ENCODE data around the gene SCRN1. TPM values are rescaled to one million over a fixed set of nuclear protein-coding genes. Genes with fewer than 3 reads are reported as not detected.
A peak's percentile ranks its signal among the peaks of the same experiment; 100 is the strongest.

The SCRN1 gene
- total RNA-seq, 4 donors from 2014 or later, result 14.4 to 66.5 (median 44.1) TPM

GRCh38 chr7:29924006-29924405 lies 65.6 kb downstream of the SCRN1 start:
- no peak for DNase-seq
- Histone ChIP-seq H3K27ac (no peak overlapping the region), H3K4me1 (no peaks in the 10 kb centered on the region), H3K9me3 (no peaks in the 10 kb centered on the region), H3K27me3 (no peaks in the 10 kb centered on the region), H3K4me3 (no peak overlapping the region), H3K36me3 (no peaks in the 10 kb centered on the region)
- TF ChIP-seq CTCF (IDR thresholded peaks at IDR 0.05), result no peak
- no peak for TF ChIP-seq POLR2A (IDR thresholded peaks at IDR 0.05)
- intact Hi-C loops (cut with DNase I; ENCODE audit: low total_unique reads), result loop anchor here (10.0 kb wide), 1 partner anchor 289 kb away; no protein-coding TSS in a partner anchor

GRCh38 chr7:29922921-29923700 lies 66.5 kb downstream of the SCRN1 start:
- Histone ChIP-seq H3K9me3 (no peaks in the 10 kb centered on the region), H3K36me3 (no peaks in the 10 kb centered on the region), H3K27me3 (no peaks in the 10 kb centered on the region), H3K27ac (no peak overlapping the region), H3K4me3 (no peak overlapping the region), H3K4me1 (no peaks in the 10 kb centered on the region)
- intact Hi-C loops (cut with DNase I; ENCODE audit: low total_unique reads), result loop anchor here (10.0 kb wide), 1 partner anchor 288 kb away; no protein-coding TSS in a partner anchor
- no peak for DNase-seq
- TF ChIP-seq CTCF (IDR thresholded peaks at IDR 0.05) (no peak), POLR2A (IDR thresholded peaks at IDR 0.05) (no peak)

- Histone ChIP-seq H3K4me1 (no peaks in the 10 kb centered on the region), H3K36me3 (no peaks in the 10 kb centered on the region), H3K27ac (no peak overlapping the region), H3K4me3 (no peak overlapping the region), H3K9me3 (no peaks in the 10 kb centered on the region), H3K27me3 (no peaks in the 10 kb centered on the region)
- TF ChIP-seq POLR2A (IDR thresholded peaks at IDR 0.05) (no peak), CTCF (IDR thresholded peaks at IDR 0.05) (peak; percentile 78 to 82 (median 80))
- intact Hi-C loops (cut with DNase I; ENCODE audit: low total_unique reads), result loop anchor here (10.0 kb wide), 1 partner anchor 287 kb away; no protein-coding TSS in a partner anchor
- no peak for DNase-seq
Observed at GRCh38 chr7:29921404-29922010, 68.1 kb downstream of the SCRN1 start.

- H3K27ac ChIP-seq, result no peak overlapping the region
- H3K4me3 ChIP-seq, result no peak overlapping the region
- H3K9me3 ChIP-seq, result no peaks in the 10 kb centered on the region
- no peaks in the 10 kb centered on the region for H3K27me3 ChIP-seq
- H3K36me3 ChIP-seq, result no peaks in the 10 kb centered on the region
- no peaks in the 10 kb centered on the region for H3K4me1 ChIP-seq
- intact Hi-C loops (cut with DNase I; ENCODE audit: low total_unique reads), result loop anchor here (10.0 kb wide), 1 partner anchor 286 kb away; no protein-coding TSS in a partner anchor
- TF ChIP-seq POLR2A (IDR thresholded peaks at IDR 0.05), result no peak
- no peak for TF ChIP-seq CTCF (IDR thresholded peaks at IDR 0.05)
- DNase-seq, result no peak
Observed at GRCh38 chr7:29920491-29920890, 69.1 kb downstream of the SCRN1 start.

- no peaks in the 10 kb centered on the region for H3K27me3 ChIP-seq
- intact Hi-C loops (cut with DNase I; ENCODE audit: low total_unique reads), result loop anchor here (10.0 kb wide), 1 partner anchor 285 kb away; no protein-coding TSS in a partner anchor
- H3K36me3 ChIP-seq, result no peaks in the 10 kb centered on the region
- H3K4me3 ChIP-seq, result no peak overlapping the region
- DNase-seq, result no peak
- H3K4me1 ChIP-seq, result no peaks in the 10 kb centered on the region
- H3K9me3 ChIP-seq, result no peaks in the 10 kb centered on the region
- no peak overlapping the region for H3K27ac ChIP-seq
- TF ChIP-seq POLR2A (IDR thresholded peaks at IDR 0.05) (no peak), CTCF (IDR thresholded peaks at IDR 0.05) (no peak)
Observed at GRCh38 chr7:29919790-29920189, 69.8 kb downstream of the SCRN1 start.

Data from uterus (tissue), 4 donors.